ENCODE results near the gene NAGLU. TPM values are rescaled to one million over a fixed set of nuclear protein-coding genes. Genes with fewer than 3 reads are reported as not detected.

NAGLU gene
- total and polyA plus RNA-seq, 2 of the 13 experiments (the other 11 are each of a cell fraction or from before 2014, with no cell fraction given), result 28.2 to 40.1 TPM

DNA sequence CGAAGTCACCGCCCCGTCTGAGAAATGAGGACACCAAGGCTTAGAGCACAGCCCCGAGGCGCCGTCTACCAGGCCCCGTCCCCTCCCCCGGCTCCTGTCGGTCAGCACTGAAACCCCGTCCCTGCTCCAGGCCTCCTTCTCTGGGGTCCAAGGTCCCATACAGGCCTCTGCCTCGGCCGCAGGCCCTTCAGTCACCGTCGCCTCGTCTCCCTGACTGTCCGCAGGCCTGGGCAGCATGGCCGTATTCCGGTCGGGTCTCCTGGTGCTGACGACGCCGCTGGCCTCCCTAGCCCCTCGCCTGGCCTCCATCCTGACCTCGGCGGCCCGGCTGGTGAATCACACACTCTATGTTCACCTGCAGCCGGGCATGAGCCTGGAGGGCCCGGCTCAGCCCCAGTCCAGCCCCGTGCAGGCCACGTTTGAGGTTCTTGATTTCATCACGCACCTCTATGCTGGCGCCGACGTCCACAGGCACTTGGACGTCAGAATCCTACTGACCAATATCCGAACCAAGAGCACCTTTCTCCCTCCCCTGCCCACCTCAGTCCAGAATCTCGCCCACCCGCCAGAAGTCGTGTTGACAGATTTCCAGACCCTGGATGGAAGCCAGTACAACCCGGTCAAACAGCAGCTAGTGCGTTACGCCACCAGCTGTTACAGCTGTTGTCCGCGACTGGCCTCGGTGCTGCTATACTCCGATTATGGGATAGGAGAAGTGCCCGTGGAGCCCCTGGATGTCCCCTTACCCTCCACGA, 26.5 kb downstream of the NAGLU start (continued):
- no peak; the same call in 1 of the 2 replicates for TF ChIP-seq TERF1 (CRISPR knock-in tag; IDR thresholded peaks at IDR 0.05)
- no peak for TF ChIP-seq HOXA5 (CRISPR knock-in tag; IDR thresholded peaks at IDR 0.05)
- TF ChIP-seq FOXA3 (CRISPR knock-in tag; IDR thresholded peaks at IDR 0.05), result 0 out of 2 replicates have a peak, but pooled peaks have one; percentile 6
- TF ChIP-seq, protein P1, sequence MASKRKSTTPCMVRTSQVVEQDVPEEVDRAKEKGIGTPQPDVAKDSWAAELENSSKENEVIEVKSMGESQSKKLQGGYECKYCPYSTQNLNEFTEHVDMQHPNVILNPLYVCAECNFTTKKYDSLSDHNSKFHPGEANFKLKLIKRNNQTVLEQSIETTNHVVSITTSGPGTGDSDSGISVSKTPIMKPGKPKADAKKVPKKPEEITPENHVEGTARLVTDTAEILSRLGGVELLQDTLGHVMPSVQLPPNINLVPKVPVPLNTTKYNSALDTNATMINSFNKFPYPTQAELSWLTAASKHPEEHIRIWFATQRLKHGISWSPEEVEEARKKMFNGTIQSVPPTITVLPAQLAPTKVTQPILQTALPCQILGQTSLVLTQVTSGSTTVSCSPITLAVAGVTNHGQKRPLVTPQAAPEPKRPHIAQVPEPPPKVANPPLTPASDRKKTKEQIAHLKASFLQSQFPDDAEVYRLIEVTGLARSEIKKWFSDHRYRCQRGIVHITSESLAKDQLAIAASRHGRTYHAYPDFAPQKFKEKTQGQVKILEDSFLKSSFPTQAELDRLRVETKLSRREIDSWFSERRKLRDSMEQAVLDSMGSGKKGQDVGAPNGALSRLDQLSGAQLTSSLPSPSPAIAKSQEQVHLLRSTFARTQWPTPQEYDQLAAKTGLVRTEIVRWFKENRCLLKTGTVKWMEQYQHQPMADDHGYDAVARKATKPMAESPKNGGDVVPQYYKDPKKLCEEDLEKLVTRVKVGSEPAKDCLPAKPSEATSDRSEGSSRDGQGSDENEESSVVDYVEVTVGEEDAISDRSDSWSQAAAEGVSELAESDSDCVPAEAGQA (IDR thresholded peaks at IDR 0.05; ENCODE audit: low read depth), result no peak
- TF ChIP-seq, protein P1 (CRISPR knock-in tag; IDR thresholded peaks at IDR 0.05; ENCODE audit: borderline replicate concordance), result 0 out of 2 replicates have a peak, but pooled peaks have one; percentile 5
- TF ChIP-seq SMAD9 (CRISPR knock-in tag; IDR thresholded peaks at IDR 0.05), result no peak; the same call in 1 of the 2 replicates
- peak; percentile 10; the same call in 1 of the 2 replicates for TF ChIP-seq SALL1 (CRISPR knock-in tag; IDR thresholded peaks at IDR 0.05)
- peak; percentile 31; the same call in 1 of the 2 replicates for TF ChIP-seq ZNF609 (CRISPR knock-in tag; IDR thresholded peaks at IDR 0.05; ENCODE audit: borderline replicate concordance)
- TF ChIP-seq ZNF326 (CRISPR knock-in tag; IDR thresholded peaks at IDR 0.05; ENCODE audit: borderline replicate concordance), result no peak
- no peak for TF ChIP-seq BRD4 (CRISPR knock-in tag; IDR thresholded peaks at IDR 0.05)
- TF ChIP-seq ATF2 (CRISPR knock-in tag; IDR thresholded peaks at IDR 0.05), result no peak; the same call in 1 of the 2 replicates
- no peak for TF ChIP-seq RAD51 (IDR thresholded peaks at IDR 0.05; ENCODE audit: borderline replicate concordance)
- TF ChIP-seq NR2C2 (CRISPR knock-in tag; IDR thresholded peaks at IDR 0.05; ENCODE audit: borderline replicate concordance), result peak; percentile 80; the same call in 1 of the 2 replicates
- no peak for TF ChIP-seq TMF1 (CRISPR knock-in tag; IDR thresholded peaks at IDR 0.05; ENCODE audit: low read depth)
- TF ChIP-seq ZFX (CRISPR knock-in tag; IDR thresholded peaks at IDR 0.05; ENCODE audit: low read depth), result peak; percentile 98

All from HepG2 (cell line).